OCI-LY3 (cell line): Measurements from ENCODE around the gene PASD1.

Experiments used
- H2AFZ ChIP-seq: fragments of 200-600, 300-600 bp; shearing (Covaris generic); 2 replicates; pipeline ENCODE4 v1.6.0; 2014; ENCODE audit warnings: antibody characterized with exemption, low read depth, low read length
- H3K27ac ChIP-seq: fragments of 200-600, 300-600 bp; sonication (generic); 2 replicates; pipeline ENCODE4 v1.5.1; 2014; ENCODE audit warnings: mild to moderate bottlenecking, low read length, moderate library complexity, mixed read lengths
- H3K27me3 ChIP-seq: fragments of 200-600, 300-600 bp; sonication (generic); 2 replicates; pipeline ENCODE4 v1.6.1; 2014; ENCODE audit warnings: low read depth, low read length, mixed read lengths
- H3K36me3 ChIP-seq: fragments of 200-600, 300-600 bp; sonication (generic); replicated peaks from 2 replicates; pipeline ENCODE3; 2014; ENCODE audit warnings: low read depth, low read length, mixed read lengths
- H3K4me1 ChIP-seq: fragments of 300-600, 200-600 bp; sonication (generic); 2 replicates; pipeline ENCODE4 v1.6.1; 2014; ENCODE audit warnings: low read length, mixed read lengths
- H3K4me2 ChIP-seq: fragments of 200-600, 300-600 bp; sonication (generic); 2 replicates; pipeline ENCODE4 v1.6.1; 2014; ENCODE audit warnings: low read length, mixed read lengths
- H3K4me3 ChIP-seq: fragments of 300-600, 200-600 bp; sonication (generic); 2 replicates; pipeline ENCODE4 v1.5.1; 2014; ENCODE audit warnings: antibody characterized with exemption, mild to moderate bottlenecking, low read length, moderate library complexity
- H3K79me2 ChIP-seq: fragments of 300-600, 200-600 bp; shearing (Covaris generic); 2 replicates; pipeline ENCODE4 v1.6.1; 2014; ENCODE audit warnings: mild to moderate bottlenecking, low read length, mixed read lengths
- H3K9ac ChIP-seq: fragments of 300-600, 200-600 bp; shearing (Covaris generic); 2 replicates; pipeline ENCODE4 v1.6.0; 2014; ENCODE audit warnings: mild to moderate bottlenecking, low read length, moderate library complexity
- H3K9me3 ChIP-seq: fragments of 200-600, 300-600 bp; shearing (Covaris generic); 2 replicates; pipeline ENCODE4 v1.6.1; 2014; ENCODE audit warnings: low read length, mixed read lengths; ENCODE audit not compliant: insufficient read depth
- H4K20me1 ChIP-seq: fragments of 200-600, 300-600 bp; sonication (generic); 2 replicates; pipeline ENCODE4 v1.6.1; 2016; ENCODE audit warnings: low read length, mixed read lengths; ENCODE audit not compliant: insufficient read depth
- CTCF ChIP-seq: fragments of 200-600, 300-600 bp; sonication (generic); IDR thresholded peaks from 2 replicates; pipeline ENCODE4 v1.5.1; 2014; ENCODE audit warnings: antibody characterized with exemption, low read length, low read depth
- EZH2phosphoT487 ChIP-seq: fragments of 200-600 bp; shearing (Covaris generic); IDR thresholded peaks from 2 replicates; pipeline ENCODE4 v1.6.1; 2018; ENCODE audit warnings: antibody characterized with exemption, mixed run types, low read depth

The PASD1 gene

GRCh38 chrX:151687635-151688034 lies 124.2 kb downstream of the PASD1 start:
- Histone ChIP-seq H3K36me3 (no peaks in the 10 kb centered on the region), H3K4me3 (no peak overlapping the region), H3K27ac (no peak overlapping the region), H4K20me1 (no peaks in the 10 kb centered on the region), H3K79me2 (no peaks in the 10 kb centered on the region), H3K9ac (no peak overlapping the region), H3K4me2 (no peak overlapping the region), H3K9me3 (no peaks in the 10 kb centered on the region), H2AFZ (no peak overlapping the region), H3K4me1 (no peaks in the 10 kb centered on the region), H3K27me3 (no peaks in the 10 kb centered on the region; the same call in 1 of the 2 replicates)
- no peak for TF ChIP-seq EZH2phosphoT487
- TF ChIP-seq CTCF, result no peak

GRCh38 chrX:151688695-151689094 lies 125.2 kb downstream of the PASD1 start:
- Histone ChIP-seq H3K27me3 (no peaks in the 10 kb centered on the region), H3K79me2 (no peaks in the 10 kb centered on the region), H2AFZ (no peak overlapping the region), H3K9me3 (no peaks in the 10 kb centered on the region), H3K9ac (no peak overlapping the region), H3K4me2 (no peak overlapping the region), H3K36me3 (no peaks in the 10 kb centered on the region), H4K20me1 (no peaks in the 10 kb centered on the region), H3K4me3 (no peak overlapping the region), H3K27ac (no peak overlapping the region), H3K4me1 (no peaks in the 10 kb centered on the region)
- TF ChIP-seq EZH2phosphoT487, result no peak
- no peak for TF ChIP-seq CTCF

- no peak overlapping the region for H2AFZ ChIP-seq
- TF ChIP-seq EZH2phosphoT487, result no peak
- TF ChIP-seq CTCF, result no peak
- H3K27ac ChIP-seq, result no peak overlapping the region
- H4K20me1 ChIP-seq, result no peaks in the 10 kb centered on the region
- H3K9ac ChIP-seq, result no peak overlapping the region
- H3K9me3 ChIP-seq, result no peaks in the 10 kb centered on the region
- H3K4me2 ChIP-seq, result no peak overlapping the region
- H3K36me3 ChIP-seq, result no peaks in the 10 kb centered on the region
- H3K79me2 ChIP-seq, result no peaks in the 10 kb centered on the region
- no peaks in the 10 kb centered on the region for H3K4me1 ChIP-seq
- no peak overlapping the region for H3K4me3 ChIP-seq
- H3K27me3 ChIP-seq, result no peaks in the 10 kb centered on the region
These were observed 129.3 kb downstream of the PASD1 start for GRCh38 chrX:151692825-151693224.

GRCh38 chrX:151694121-151694520 lies 130.6 kb downstream of the PASD1 start:
- Histone ChIP-seq H3K27ac (no peak overlapping the region), H3K9ac (no peak overlapping the region), H3K4me1 (no peaks in the 10 kb centered on the region), H4K20me1 (no peaks in the 10 kb centered on the region), H3K27me3 (no peaks in the 10 kb centered on the region), H3K9me3 (no peaks in the 10 kb centered on the region), H3K36me3 (no peaks in the 10 kb centered on the region), H3K4me3 (no peak overlapping the region), H3K4me2 (no peak overlapping the region), H3K79me2 (no peaks in the 10 kb centered on the region), H2AFZ (no peak overlapping the region)
- TF ChIP-seq EZH2phosphoT487 (no peak), CTCF (no peak)
